ENCODE measurements around the gene USP34.
"Not testable (repeated sequence)": the region's sequence is repeated elsewhere in the genome, so short reads cannot be mapped to it uniquely, and the experiment has no call there.

The USP34 gene

DNA sequence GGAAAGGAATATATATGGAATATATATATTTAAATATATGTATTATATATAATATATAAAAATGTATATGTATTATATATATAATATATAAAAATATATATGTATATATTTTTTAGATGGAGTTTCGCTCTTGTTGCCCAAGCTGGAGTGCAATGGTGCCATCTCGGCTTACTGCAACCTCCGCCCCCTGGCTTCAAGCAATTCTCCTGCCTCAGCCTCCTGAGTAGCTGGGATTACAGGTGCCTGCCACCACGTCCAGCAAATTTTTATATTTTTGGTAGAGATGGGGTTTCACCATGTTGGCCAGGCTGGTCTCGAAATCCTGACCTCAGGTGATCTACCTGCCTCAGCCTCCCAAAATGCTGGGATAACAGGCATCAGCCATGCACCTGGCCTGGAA is 322.8 kb downstream of the USP34 start:
- H3K4me1 ChIP-seq (ENCODE audit: insufficient read depth, low read length); H3K9me3 ChIP-seq (ENCODE audit: insufficient read depth, low read depth, low read length); H3K27ac ChIP-seq (ENCODE audit: low read length); H3K27me3 ChIP-seq (ENCODE audit: insufficient read depth, low read length); H3K4me3 ChIP-seq (ENCODE audit: low read length); H3K9ac ChIP-seq (ENCODE audit: low read depth, low read length): not testable (repeated sequence)
- peaks cover 13% of the 10 kb centered on the region for H3K36me3 ChIP-seq (ENCODE audit: insufficient read depth, low read depth, low read length)

- H3K27me3 ChIP-seq (ENCODE audit: insufficient read depth, low read length) = no peaks in the 10 kb centered on the region
- H3K9ac ChIP-seq (ENCODE audit: low read depth, low read length) = no peak overlapping the region
- H3K36me3 ChIP-seq (ENCODE audit: insufficient read depth, low read depth, low read length) = peaks cover 13% of the 10 kb centered on the region
- H3K9me3 ChIP-seq (ENCODE audit: insufficient read depth, low read depth, low read length) = no peaks in the 10 kb centered on the region
- no peaks in the 10 kb centered on the region for H3K4me1 ChIP-seq (ENCODE audit: insufficient read depth, low read length)
- H3K4me3 ChIP-seq (ENCODE audit: low read length) = peak overlapping the region; percentile 75; the same call in 1 of the 2 replicates
- no peak overlapping the region for H3K27ac ChIP-seq (ENCODE audit: low read length)
Observed at GRCh38 chr2:61145990-61146389, 324.9 kb downstream of the USP34 start.

DNA sequence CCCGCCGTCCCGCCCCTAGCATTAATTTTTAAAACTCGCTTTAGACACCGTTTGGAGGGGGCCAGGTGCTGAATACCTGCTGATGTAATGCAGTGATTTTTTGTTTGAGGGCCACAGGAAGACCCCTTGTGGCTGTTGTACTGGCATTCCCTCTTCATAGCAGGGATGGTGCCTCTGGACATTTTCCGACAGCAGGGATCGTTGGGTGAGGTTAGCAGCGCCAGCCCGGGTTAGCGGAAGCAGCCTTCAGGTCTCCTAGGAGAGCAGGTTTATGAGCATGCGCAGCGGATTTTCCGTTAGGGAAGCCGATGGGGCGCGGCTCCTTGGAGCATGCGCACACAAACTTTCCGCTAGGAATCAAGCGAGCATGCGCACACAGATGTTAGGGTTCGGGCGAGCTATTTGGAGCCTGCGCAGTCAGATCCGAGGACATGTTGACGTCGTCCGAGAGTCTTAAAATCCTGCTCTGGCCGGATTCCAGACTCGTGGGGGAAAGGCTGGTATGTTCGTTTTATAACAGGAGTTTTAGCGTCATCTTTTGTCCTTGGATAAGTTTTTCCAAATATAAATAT is 326.1 kb downstream of the USP34 start:
- no peak overlapping the region for H3K27ac ChIP-seq (ENCODE audit: low read length)
- peak overlapping the region; percentile 75 for H3K4me3 ChIP-seq (ENCODE audit: low read length)
- no peaks in the 10 kb centered on the region for H3K9me3 ChIP-seq (ENCODE audit: insufficient read depth, low read depth, low read length)
- H3K36me3 ChIP-seq (ENCODE audit: insufficient read depth, low read depth, low read length) = peaks cover 6% of the 10 kb centered on the region; the same call in 1 of the 2 replicates
- H3K4me1 ChIP-seq (ENCODE audit: insufficient read depth, low read length) = no peaks in the 10 kb centered on the region
- H3K27me3 ChIP-seq (ENCODE audit: insufficient read depth, low read length) = no peaks in the 10 kb centered on the region
- peak overlapping the region; percentile 81; the same call in 1 of the 2 replicates for H3K9ac ChIP-seq (ENCODE audit: low read depth, low read length)

DNA sequence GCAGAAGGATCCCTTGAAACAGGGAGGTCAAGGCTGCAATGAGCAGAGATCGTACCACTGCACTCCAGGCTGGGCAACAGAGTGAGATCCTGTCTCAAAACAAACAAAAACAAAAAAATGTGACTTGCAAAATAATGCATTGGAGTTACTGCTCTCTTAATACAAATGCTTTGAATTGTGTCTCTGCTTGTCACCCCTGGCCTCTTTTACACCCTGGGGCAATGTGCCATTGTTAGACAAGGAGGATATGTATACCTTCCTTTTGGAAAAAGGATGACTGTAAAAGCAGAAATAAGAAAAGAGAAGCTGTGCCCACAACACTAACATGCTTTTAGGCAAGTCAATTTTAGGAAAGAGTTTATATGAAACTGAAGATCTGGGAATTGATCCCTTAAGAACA is 329.7 kb downstream of the USP34 start:
- H3K36me3 ChIP-seq (ENCODE audit: insufficient read depth, low read depth, low read length) = no peaks in the 10 kb centered on the region
- no peak overlapping the region for H3K4me3 ChIP-seq (ENCODE audit: low read length)
- H3K27ac ChIP-seq (ENCODE audit: low read length) = no peak overlapping the region
- no peak overlapping the region for H3K9ac ChIP-seq (ENCODE audit: low read depth, low read length)
- no peaks in the 10 kb centered on the region for H3K27me3 ChIP-seq (ENCODE audit: insufficient read depth, low read length)
- H3K9me3 ChIP-seq (ENCODE audit: insufficient read depth, low read depth, low read length) = no peaks in the 10 kb centered on the region
- no peaks in the 10 kb centered on the region for H3K4me1 ChIP-seq (ENCODE audit: insufficient read depth, low read length)

GRCh38 chr2:61138859-61139258 is 332.0 kb downstream of the USP34 start:
- Histone ChIP-seq H3K9ac (ENCODE audit: low read depth, low read length) (no peak overlapping the region), H3K36me3 (ENCODE audit: insufficient read depth, low read depth, low read length) (no peaks in the 10 kb centered on the region), H3K27me3 (ENCODE audit: insufficient read depth, low read length) (no peaks in the 10 kb centered on the region), H3K4me1 (ENCODE audit: insufficient read depth, low read length) (no peaks in the 10 kb centered on the region), H3K4me3 (ENCODE audit: low read length) (no peak overlapping the region), H3K9me3 (ENCODE audit: insufficient read depth, low read depth, low read length) (no peaks in the 10 kb centered on the region), H3K27ac (ENCODE audit: low read length) (no peak overlapping the region)

All from iPS-20b (cell line).